DOHH2 (cell line): ENCODE measurements around the gene ARHGDIB.

Experiments used
- EZH2phosphoT487 ChIP-seq: fragments of 200-600 bp; sonication (generic); IDR thresholded peaks from 2 replicates; pipeline ENCODE4 v1.6.1; 2017; ENCODE audit warnings: borderline replicate concordance, mild to moderate bottlenecking, antibody characterized with exemption, low read length, moderate library complexity, mixed read lengths
- TF ChIP-seq, protein P1 (sequence below): fragments of 200-600 bp; sonication (generic); IDR thresholded peaks from one replicate; pipeline ENCODE4 v1.5.1; 2014; ENCODE audit warnings: antibody characterized with exemption, mild to moderate bottlenecking, low read depth, low read length; ENCODE audit not compliant: poor library complexity, severe bottlenecking

DNA sequence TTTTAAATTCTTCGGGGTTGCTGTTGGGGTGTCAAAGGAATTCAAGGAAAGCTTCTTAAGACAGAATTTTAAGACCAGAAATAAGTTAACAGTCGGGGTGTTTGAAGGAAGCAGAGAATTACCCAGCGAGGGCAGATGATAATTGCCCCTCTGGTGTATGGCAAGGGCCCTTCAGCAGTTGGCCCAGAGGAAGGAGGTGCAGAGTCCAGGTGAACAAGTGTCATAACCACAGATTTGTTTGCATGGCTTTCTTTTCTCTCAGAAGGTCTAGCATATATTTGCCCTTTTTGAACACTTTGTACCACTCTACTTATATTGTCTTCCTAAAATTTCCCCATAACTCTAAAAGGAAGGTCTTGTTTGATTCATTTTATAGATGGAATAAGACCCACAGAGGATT is 13.2 kb upstream of the ARHGDIB start:
- TF ChIP-seq, protein P1, sequence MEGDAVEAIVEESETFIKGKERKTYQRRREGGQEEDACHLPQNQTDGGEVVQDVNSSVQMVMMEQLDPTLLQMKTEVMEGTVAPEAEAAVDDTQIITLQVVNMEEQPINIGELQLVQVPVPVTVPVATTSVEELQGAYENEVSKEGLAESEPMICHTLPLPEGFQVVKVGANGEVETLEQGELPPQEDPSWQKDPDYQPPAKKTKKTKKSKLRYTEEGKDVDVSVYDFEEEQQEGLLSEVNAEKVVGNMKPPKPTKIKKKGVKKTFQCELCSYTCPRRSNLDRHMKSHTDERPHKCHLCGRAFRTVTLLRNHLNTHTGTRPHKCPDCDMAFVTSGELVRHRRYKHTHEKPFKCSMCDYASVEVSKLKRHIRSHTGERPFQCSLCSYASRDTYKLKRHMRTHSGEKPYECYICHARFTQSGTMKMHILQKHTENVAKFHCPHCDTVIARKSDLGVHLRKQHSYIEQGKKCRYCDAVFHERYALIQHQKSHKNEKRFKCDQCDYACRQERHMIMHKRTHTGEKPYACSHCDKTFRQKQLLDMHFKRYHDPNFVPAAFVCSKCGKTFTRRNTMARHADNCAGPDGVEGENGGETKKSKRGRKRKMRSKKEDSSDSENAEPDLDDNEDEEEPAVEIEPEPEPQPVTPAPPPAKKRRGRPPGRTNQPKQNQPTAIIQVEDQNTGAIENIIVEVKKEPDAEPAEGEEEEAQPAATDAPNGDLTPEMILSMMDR, result no peak
- no peak for TF ChIP-seq EZH2phosphoT487
